ENCODE results near the gene JCAD.
"Not testable (repeated sequence)": the region's sequence is repeated elsewhere in the genome, so short reads cannot be mapped to it uniquely, and the experiment has no call there.

JCAD gene

DNA sequence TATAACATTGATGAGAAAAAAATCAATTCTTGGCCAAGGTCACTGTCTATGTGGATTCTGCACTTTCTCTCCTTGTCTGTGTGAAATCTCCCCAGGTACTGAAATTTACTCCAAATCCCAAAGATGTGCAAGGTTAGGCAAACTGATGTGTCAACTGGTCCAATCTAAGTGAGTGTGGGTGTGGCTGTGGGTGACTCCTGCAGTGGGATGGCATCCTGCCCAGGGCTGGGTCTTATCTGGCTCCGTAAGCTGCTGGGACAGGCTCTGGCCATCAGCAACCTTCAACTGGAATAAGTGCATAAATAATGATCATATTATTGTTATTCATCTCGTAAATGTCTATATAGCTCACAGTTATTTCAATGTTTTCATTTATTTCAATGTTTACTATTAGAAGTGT lies 79.3 kb downstream of the JCAD start:
- no peak for DNase-seq

GRCh38 chr10:29979421-29979779 lies 80.0 kb downstream of the JCAD start:
- not testable (repeated sequence) for DNase-seq

- DNase-seq, result no peak
Measured at GRCh38 chr10:29977171-29977570, 82.2 kb downstream of the JCAD start.

DNA sequence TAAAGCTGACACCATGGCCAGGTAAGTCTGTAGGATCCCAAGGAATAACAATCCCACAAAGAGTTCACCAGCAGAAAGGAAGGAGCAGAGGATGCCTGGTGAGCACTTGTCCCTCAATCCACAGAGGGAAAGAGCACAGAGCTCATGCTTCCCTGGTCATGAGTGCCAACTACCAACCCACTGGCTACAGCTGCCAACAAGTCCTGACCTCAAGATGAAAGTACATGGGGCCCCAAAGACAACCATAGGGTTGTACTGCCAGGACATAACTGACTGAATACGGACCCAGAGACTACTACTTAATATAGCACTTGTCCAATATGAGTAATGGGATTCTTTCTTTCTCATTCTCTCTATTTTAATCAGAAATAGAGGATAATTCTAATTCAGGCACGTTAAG lies 83.3 kb downstream of the JCAD start:
- DNase-seq, result no peak

- DNase-seq, result no peak
Measured at GRCh38 chr10:29974773-29975172, 84.6 kb downstream of the JCAD start.

DNA sequence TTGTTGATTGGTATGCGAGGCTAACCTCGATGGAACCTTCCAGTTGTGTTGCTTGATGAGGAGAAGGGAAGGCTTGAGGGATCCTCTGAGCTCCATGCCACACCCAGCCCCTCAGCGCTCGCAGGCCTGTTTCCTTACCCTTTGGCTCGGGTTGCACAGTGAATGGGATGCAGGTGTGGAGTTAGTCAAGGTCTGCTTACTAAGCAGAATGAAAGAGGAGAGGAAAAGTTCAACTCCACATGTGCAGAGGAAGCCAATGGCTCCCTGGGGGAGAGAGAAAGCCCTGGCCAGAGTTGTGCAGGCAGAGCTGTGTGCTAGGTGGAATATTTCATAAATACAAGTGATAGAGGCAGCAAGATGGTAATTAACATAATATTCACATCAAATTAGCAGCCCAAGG lies 85.5 kb downstream of the JCAD start:
- DNase-seq, result no peak

DNA sequence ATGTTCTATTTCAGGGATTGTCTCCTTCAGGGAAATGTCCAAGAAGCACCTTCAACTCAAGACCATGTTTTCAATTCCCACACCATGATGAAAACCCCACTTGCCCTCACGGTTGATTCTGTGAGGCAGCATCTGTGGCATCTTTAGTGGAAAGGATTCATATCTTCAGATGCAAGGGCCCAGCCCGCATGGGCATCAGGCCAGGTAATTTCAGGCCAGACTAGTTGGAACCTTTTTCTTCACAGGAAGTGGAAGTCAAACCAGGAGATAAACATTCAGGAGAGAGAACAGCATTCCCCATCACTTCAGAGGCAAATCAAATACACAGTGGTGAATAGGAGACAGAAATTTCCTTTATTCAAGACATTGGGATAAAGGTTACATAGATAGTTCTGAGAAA lies 88.8 kb downstream of the JCAD start:
- DNase-seq, result no peak

DNA sequence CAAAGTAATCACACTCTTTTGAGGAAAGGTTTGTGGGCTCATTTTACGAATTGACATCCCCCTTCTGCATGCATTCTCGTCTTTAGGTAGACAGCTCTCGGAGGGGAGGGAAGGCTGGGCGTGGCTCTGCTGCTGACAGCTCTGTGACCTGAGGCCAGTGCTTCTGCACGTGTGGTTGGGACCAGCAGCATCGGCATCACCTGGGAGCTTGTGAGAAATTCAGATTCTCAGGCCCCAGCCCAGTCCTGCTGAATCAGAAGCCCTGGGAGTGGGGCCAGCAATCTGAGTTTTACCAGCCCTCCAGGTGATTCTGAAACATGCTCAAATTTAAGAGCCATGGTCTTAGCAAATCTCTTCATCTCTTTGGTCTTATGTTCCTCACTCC lies 89.4 kb downstream of the JCAD start:
- no peak for DNase-seq

GRCh38 chr10:29969255-29970011 lies 90.0 kb downstream of the JCAD start:
- DNase-seq, result no peak

DNA sequence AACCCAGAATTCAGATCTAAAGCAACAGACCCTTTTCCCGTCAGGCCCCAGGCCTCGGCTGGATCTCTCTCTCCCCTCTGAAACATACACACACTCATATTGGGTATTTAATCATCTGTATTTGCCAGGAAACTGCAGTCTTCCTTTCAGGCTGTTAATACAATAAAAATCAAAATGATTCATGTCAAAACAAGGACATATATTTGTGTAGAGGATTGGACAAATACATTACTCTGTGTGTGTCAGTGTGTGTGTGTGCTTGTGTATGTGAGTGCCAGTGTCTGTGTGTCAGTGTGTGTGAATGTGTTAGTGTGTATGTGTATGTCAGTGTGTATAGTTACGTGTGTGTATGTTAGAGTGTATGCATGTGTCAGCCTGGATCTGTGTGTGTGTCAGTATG lies 90.8 kb downstream of the JCAD start:
- no peak for DNase-seq

- DNase-seq, result no peak
Measured at GRCh38 chr10:29966269-29966668, 93.1 kb downstream of the JCAD start.
